Retina (tissue), 1 donor: ENCODE measurements around the gene DOCK4.

ENCODE experiments used
- DNase-seq: peaks from one replicate; pipeline ENCODE4 v3.0.0-alpha.2; 2016

DOCK4 gene

DNA sequence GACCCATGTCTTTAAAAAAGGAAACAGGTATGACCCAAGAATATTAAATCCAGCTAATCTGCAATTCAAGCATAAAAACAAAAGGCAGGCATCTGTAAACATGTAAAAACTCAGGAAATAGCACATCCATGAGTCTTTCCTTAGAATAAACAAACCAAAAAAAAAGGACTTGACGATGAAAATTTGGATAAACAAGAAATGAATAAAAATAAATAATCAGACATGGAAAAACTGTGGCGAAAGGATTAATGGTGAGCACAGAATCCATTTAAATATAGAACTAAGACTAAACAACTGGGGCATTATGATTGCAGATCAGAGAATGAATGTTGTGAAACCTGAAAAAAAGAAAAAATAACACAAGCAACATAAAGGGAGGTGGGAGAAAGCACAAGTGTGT lies 170.1 kb downstream of the DOCK4 start:
- no peak for DNase-seq

DNA sequence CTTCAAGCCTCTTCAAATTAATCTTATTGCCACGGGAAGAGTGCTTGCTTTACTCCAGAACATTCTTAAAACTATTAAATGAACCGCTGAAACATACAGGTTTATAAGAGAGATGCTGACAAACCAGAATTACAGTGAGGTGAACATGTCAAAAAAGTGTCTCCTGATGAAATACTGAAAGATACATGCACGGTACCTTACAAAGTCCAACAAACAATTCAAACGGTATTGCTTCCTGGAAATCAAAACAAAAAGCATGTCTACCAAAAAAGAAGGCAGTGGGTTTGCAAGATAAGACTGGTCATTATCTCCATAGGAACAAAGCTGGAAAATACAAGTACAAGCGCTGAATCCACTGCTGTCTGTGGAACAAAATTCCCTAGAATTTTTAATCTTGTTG lies 174.5 kb downstream of the DOCK4 start:
- no peak for DNase-seq

DNA sequence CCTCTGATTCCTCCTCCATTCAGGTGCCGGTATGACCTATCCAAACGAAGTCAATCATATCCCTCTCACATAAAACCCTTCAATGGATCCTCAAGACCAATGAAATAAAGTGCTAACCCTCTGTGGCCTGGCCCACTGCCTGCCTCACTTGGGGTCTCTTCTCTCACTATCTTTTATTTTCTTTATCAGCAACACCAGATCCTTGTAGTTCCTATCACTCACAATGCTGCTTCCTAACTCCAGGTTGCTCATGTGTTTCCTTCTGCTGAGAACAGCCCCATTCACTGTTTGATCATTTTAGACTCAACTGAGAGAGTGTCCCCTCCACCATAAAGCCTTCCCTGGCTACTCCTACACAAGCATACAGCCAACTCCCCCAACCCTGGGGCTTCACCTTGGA lies 180.6 kb downstream of the DOCK4 start:
- no peak for DNase-seq

DNA sequence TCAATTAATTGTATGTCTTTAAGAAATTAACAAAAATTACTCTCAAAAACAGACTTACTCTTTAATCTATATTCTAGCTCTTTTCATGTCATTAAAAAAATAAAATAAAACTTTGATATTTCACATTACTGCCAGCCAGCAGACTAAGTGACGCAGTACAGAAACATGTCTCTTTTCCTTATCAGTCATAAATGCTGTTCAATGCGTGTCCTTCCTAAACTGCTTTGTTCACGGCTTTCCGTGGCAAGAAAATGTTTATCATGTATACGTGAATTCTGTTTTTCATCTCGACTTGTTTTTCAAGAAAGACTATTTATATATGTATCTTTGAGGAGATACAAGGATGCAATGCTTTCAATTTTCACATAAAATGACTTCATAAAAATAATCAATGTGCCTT lies 182.4 kb downstream of the DOCK4 start:
- DNase-seq, result no peak

DNA sequence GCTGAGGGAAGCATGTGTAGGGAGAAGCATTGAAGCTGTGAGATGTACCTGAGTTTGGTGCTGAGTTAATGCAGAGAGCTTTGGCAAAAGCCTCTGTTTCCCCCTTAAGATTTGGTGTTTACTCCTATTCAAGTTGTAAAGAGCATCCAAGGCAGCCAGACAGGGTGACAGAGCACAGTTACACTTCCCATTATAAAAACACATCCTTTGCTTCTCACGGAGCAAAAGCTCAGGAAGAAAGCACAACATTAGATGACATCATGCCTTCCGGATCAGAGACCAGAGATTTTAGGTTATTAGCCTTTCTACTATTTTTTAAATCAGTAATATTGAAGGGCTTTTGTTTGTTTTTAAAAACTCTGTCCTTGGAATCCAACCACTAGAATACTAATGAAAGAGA lies 182.9 kb downstream of the DOCK4 start:
- DNase-seq, result no peak

DNA sequence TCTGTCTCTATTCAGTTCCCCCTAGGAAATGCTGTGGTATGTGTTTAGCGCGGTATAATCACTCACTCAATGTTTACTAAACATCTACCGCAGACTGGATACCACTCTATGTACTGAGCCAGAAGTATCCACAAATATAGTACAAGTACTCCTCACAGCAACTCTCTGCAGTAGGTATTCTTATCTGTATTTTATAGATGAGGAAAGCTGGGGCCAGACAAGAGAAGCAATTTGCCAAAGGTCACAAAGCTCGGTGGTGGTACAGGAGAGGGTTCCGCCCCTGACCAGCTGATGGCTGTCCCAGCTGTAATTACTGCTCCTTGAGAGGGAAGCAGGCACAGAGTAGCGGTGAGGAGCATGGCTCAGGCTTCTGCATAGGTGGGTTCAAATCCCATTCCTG lies 184.1 kb downstream of the DOCK4 start:
- DNase-seq, result no peak

DNA sequence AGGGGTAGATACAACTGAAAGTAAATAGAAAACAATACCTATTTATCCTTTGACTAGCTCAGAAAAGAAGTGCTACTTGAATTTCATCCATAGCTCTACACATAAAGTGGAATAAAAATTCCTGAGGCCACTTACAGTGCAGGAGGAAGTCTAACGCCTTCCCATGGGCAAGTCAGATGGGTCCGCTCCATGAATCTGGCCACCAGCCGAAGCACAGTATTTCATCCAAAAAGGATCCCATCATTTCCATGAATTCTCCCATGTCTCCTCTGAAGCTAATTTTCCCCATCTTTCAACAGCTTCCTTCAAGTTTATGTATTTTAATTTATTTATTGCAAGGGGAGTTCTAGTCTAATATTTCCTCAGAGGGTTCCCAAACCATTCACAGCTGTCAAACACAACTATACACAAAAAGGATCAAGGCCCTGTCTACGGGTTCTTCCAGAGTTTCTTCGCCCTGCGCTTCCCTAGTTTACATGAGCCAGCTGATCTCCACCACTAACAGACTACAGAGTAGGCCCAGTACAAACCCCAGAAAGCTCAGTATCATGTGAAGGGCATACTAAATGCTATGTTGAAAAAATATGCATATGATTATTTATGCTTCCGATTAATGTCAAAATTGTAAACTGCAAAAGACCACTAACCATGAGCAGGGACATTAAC lies 184.7 kb downstream of the DOCK4 start:
- no peak for DNase-seq

DNA sequence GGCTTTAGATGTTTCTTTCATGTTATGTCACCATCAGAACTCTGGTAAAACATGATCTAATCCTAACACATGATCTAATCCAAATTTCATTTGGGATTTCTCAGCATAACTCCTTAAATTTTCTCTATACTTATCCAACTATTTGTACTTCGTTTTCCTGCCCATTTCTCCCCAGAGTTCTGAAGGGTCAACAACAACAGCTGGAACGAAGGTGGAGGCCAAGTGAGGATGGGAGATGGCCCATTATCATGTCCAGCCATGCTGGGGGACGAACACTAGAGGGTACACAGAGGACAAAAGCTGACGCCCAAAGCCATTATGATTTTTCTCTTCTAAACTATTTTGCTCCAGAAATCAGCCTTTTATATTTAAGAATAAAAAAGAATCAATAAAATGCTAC lies 185.4 kb downstream of the DOCK4 start:
- DNase-seq, result no peak

DNA sequence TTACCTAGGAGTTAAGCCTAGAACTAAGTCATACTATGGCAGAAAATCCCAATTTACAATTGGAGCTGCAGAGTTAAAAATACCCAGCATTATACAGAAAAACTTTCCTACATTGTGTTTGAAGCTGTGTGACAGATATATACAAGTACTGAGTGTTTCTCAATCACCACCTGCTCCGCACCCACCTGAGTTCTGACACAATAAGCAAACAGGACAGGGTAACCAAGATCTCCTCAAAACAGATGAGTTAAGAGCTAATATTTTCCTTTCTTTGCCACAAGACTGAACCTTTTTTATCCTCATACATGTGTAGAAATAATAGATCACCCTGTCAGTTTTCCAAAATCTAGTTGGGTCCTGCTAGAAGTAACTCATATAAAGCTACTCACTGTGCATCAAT lies 186.3 kb downstream of the DOCK4 start:
- no peak for DNase-seq

DNA sequence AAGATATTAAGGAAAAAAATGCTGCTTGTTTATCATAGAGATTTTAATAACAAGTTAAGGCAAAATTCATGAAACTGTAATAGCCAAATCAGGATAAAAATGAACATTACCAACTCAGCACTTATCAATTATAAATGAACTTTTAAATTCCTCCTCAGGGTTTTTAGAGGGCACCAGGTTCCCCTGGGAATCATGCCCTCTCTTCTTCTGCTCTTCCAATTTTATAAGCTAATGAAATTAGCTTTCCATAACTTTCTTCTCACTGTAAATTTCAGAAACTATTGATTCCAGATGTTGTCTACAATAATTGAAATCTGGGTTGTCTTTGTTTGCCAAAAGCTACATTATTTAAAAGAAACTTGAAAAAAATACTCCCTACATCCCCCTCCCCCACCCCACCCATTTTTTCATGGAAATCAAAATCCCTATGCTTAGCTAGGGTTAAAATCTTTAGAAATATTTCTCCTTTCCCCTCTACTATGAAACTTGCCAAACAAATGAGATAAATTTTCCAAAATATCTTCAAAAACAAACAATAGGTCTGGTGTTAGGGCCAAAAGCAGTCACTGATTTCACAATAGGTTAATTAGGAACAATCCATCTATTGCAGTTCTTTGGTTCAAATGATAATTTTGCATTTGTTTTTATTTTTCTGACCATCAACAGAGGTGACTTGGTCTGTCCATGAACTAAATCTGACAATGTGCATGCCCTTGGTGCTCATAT lies 187.7 kb downstream of the DOCK4 start:
- no peak for DNase-seq

DNA sequence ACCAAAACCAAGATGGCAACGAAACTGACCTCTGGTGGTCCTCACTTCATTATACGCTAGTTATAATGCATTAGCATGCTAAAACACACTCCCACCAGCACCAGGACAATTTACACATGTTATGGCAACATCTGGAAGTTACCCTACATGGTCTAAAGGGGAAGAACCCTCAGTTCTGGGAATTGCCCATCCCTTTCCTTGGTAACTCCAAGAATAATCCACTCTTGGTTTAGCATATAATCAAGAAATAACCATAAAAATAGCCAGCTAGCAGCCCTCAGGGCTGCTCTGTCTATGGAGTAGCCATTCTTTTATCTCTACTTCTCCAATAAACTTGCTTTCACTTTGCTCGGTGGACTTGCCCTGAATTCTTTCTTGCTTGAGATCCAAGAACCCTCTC lies 191.1 kb downstream of the DOCK4 start:
- no peak for DNase-seq

DNA sequence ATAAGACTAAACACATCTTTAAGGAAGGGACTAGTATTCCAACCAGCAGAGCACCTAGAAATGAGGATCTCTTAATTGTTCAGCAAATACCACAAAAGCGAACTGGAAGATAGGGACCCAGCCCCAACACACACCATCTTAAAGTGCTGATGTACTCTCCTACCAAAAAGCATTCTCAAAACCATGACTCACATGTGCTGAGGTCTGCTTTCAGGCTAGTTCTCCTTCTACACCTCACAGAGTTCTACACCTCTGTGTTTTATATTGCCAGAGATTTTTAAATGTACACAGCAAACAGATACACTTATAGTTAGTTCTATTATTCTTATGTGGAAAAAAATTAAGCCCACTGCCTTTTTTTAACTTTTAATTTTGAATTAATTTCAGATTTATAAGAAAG lies 191.9 kb downstream of the DOCK4 start:
- DNase-seq, result no peak

DNA sequence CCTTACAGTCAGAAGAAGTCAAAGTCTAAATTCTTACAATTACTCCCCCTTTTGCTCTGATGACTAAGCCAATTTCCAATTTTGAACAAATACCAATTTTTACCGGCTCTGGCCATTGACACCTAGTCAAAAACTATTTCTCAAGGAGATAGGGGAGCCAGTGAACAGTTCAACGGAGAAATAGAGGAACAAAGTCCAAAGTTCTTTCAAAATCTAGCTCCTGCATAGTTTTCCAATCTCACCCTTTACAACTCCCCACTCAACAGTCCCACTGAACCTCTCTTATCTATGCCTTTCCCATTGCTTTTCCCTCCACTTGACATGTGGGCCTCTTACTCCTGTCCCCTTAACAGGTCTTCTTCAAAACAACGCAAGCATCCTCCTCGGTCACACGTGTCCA lies 192.9 kb downstream of the DOCK4 start:
- no peak for DNase-seq

DNA sequence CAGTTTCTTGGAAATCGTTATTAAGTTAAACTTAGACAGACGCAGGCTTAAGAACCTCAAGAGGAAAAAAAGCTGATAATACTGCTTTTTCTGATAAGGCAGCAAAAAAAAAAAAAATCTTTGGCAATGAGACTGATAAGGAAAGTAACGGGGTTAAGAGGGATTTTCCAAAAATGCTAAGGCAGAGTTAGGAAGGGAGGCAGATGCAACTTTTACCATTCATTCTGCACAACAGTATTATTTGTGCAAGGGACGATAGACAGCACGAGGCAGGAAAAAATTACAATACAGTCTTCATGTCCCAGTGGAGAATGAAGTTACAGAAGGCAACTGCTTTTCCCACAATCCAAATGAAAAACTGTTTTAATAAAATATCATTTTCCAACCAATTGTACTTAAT lies 194.0 kb downstream of the DOCK4 start:
- DNase-seq, result no peak

DNA sequence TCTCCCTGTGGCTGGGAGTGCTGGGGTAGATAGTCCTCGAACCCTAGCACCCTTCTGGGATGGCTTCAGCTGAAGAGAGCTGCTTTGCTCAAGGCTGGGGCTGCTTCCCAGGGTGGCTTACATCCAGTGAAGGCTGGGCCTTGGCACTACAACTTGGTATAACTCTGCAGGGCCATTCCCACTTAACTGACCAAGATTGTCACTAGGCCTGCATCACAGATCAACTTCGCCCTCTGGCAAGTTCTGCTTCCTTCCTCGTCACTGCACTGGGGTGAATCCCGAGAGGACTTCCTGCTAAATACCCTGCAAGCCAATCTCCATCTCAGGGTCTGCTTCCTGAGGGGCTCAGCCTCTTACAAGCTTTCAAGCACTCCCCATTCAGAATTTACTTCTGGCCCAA lies 195.2 kb downstream of the DOCK4 start:
- DNase-seq, result peak; percentile 11

DNA sequence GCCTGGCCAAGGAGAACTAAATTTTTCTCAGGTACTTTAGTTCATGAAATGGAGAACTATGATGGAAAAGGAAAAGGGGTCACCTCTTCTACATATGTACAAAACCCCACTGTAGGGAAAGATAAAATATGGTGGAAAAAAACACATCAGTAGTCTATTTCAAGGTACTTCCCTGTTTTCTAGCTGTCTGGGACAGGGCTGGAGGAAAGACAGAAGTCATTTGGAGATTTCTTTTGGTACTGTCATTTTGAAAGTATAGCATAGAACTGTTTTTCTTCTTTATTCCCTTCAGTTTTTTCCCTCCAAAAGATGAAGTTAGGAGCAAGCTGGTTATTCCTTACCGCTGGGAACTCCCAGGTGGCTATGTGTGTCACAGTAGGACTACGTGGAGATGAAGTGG lies 196.1 kb downstream of the DOCK4 start:
- DNase-seq, result no peak

DNA sequence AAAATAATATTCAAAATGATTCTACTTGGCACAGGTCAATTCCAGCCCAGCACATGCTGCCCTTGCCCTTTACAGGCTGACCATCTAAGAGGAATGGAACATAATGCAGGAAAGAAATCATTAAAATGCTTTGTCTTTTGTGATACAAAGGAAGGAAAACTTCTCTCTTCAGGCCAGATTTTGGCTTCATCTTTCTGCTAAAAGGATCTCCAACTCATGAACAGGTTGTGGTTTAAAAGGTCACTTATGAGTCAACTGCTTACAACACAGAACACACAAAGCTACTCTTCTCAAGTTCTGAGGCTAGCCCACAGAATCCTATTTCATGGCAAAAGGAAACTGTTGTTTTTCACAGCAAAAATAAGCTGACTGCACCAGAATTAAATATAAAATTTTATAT lies 197.1 kb downstream of the DOCK4 start:
- no peak for DNase-seq

DNA sequence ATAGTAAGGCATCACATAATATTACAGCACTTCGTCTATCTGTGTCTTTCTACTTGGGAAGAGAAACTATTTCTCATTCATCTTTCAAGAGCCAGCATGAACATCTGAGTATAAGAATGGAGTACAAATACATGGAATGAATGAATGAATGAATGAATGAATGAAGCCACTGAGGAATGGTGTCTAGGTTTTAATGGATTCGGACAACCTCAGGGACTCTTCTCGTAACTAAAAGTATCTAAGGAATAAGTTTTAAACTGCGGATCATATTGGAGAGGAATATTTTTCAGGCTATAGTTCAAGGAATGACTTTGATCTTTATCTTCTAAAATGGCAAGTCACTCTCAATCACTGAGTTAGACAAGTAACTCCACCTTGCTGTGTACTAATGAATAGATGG lies 199.0 kb downstream of the DOCK4 start:
- no peak for DNase-seq

DNA sequence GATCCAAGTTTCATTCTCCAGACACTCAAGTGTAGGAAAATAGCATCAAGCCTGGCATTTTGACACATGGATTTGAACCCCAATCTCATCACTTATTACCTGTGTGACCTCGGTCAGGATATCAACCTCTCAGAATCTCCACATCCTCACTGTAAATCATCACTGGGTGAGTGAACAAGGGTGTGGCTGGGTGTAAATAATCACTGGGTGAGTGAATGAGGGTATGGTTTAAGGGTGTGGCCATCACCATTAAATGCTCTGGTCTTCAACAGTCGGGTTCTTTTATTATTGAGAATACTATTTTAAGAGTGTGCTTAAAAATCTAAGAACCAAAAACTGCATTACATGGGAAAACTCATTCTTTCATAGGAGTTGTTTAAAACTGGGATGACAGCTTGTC lies 200.1 kb downstream of the DOCK4 start:
- DNase-seq, result no peak

DNA sequence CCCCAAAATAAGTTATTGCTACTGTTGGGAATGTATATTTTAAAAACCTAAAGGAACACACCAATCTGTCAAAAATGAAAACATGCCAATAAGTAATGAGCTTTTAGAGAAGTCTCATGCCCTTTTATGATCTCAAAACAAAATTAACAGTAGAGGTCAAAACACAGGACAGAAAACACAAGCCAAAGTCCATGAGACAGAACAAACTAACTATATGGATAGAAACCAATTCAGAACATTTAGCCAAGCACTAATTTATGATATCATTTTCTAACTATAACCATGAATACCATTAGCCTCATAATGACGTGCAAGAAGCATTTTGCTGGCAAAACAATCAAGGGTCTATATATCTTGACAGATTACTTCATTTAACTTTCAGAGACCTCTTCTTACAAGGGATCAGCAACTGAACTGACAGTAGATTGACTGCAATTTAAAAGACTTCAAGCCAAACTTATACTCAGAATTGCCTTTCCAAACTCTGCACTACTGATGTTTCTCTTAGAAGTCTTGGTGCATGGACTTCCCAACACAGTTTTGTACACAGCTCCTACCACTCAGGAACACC lies 200.9 kb downstream of the DOCK4 start:
- no peak for DNase-seq

DNA sequence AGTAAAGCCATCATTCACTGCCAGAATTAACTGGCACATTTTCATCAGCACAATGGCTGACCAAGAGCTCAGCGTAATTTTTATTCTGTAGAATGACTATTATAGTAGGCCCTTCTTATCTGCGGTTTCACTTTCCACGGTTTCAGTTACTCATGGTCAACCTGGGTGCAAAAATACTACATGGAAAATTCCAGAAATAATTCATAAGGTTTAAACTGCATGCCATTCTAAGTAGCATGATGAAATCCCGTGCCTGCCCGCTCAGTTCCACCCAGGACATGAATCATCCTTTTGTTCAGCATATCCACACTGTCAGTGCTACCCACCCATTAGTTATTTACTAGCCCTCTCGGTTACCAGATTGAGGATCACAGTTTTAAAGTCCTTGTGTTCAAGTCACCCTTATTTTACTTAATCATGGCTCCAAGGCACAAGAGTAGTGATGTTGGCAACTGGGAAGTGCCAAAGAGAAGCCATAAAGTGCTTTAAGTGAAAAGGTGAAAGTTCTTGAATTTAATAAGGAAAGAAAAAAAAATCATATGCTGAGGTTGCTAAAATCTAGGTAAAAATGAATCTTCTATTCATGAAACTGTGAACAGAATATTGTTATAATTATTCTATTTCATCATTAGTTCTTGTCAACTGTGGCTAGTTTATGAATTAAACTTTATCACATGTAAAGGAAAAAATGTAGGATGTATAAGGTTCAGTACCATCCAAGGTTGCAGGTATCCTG lies 204.9 kb downstream of the DOCK4 start:
- DNase-seq, result no peak

DNA sequence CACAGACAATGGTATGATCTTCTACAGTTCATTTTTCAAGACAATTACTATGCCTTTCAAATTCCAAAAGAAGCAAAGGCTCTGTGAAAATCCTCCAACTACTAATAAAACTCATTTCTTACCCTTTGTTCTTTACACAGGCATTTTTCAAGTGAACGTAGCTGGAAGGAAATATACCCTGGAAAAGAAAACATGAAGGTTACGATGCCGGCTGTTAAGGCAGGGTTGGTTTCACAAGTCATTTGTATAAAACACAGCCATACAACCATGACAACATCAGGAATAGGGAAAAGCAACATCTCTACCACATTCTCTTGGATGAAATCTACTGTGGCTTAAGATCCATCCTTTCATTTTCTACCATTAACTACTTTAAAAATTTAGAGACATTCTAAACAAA lies 207.9 kb downstream of the DOCK4 start:
- DNase-seq, result no peak

DNA sequence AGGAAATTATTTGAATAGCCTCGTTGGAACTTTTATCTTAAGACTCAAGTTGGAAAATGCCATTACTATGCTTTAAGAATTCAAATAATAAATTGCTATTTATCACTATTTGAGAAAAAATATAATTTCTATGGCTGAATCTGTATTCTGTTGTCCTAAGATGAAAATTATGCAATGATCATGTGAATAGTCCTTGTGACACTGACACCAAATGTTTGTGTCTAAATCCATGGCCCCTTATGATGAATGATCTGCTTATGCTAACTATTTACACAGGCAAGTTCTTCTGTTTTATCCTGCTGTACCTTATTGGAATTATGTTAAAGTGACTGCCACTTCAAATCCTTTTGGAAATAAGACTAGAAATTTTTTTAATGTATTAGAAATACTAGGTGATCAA lies 208.7 kb downstream of the DOCK4 start:
- DNase-seq, result no peak

DNA sequence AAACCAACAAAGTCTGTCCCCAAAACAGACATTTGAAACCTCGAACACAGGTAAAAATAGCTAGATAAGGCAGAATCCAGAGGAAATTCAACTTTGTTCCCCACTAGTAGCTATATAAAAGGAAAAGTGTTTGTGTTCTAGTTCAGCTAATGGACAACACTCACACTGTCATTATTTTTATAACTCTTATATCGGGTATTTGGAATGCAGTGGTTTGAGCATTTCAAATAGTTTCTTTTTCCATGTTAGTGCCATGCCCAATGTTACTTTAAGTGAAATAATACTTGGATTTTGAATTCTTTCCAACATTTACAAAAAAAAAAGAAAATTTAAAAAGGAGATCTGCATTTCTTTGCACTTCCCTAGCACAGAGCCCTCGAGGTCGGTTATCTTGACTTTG lies 213.6 kb downstream of the DOCK4 start:
- DNase-seq, result no peak
